Measurements from ENCODE around the gene POMT2. TPM values are rescaled to one million over a fixed set of nuclear protein-coding genes. Genes with fewer than 3 reads are reported as not detected.

Gene POMT2
- polyA plus RNA-seq, 1 donor from 2014 or later, result 2.3 TPM

DNA sequence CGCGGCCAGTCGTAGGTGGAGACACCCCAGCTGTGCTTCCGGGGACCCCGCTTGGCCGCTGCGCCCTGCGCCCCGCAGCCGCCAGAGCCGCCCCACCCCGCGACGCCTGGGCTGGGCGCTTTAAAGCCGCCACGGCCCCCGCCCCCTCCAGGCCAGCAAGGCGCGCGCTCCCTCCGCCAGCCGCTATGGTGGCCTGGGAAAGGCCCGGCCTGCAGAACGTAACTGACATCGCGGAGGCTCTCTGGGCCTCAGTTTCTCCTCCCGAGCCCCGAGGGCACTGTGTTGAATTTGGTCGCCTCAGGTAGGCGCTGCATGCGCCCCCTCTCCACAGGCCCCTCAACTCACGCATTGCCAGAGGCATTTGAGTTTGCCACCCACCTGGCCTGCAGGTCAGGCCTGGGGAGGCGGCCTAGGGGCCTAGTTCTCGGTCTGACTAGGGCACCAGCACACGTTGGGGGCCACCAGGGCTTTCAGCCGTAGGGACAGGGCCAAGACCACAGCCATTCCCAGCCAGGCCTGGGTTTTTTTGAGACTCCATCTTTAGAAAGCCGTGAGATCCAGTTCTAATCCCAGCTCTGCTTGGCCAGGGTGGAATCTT lies 49.5 kb downstream of the POMT2 start, which contains the start of gene NGB:
NGB (minus strand) TSS at position 94 of the 598 bp plus-strand sequence. CDS start 269 bp downstream, outside the sequence.
- Mint-ChIP-seq H3K36me3 (peaks cover 2% of the 10 kb centered on the region), H3K27ac (peak within 1 kb of the TSS in 1 of 3 donors; percentile 39), H3K27me3 (peaks cover 26% of the 10 kb centered on the region), H3K9me3 (peaks cover 0 to 4% (median 3%) of the 10 kb centered on the region in 3 donors), H3K4me1 (peaks cover 0 to 3% (median 1%) of the 10 kb centered on the region in 3 donors), H3K4me3 (peak within 1 kb of the TSS in 1 of 4 donors; percentile 52)

DNA sequence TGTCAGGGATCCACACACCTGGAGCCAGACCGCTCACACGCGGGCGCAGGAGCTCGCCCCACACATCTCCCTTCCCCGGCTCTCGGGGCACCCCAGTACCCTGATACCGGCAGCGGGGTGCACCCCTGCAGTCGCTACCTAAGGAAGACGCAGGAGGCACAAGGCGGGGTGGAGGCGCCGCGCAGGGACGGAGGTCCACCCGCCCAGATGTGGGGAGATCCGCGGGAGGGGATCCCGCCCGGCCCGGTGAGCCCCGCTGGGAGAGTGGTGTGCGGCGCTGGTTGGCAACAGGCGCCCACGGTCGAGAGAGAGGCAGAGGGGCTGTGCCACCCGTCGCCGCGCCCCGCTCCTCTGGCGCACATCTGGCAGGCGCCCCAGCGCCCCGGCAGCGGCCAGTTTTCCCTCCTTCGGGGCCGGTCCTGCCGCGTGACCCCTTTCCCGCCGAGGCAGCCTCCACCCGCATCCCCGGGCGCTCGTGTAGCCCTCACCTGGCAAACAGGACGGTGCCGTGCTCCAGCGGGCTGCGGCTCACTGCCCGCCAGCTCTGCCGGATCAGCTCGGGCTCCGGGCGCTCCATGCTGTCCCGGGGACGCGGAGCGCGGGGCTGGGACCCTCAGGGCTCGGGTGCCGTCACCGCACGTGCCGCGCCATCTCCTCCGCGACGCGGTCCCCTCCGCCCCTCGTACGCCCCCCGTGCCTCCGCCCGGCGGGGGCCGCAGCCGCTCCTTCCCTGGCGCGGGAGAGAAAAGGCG lies 50.1 kb downstream of the POMT2 start:
- peaks cover 0 to 4% (median 3%) of the 10 kb centered on the region in 3 donors for H3K9me3 Mint-ChIP-seq
- no peak overlapping the region for H3K4me3 Mint-ChIP-seq
- H3K36me3 Mint-ChIP-seq, result peaks cover 2% of the 10 kb centered on the region
- peaks cover 26% of the 10 kb centered on the region for H3K27me3 Mint-ChIP-seq
- H3K27ac Mint-ChIP-seq, result no peak overlapping the region
- peaks cover 0 to 3% (median 1%) of the 10 kb centered on the region in 3 donors for H3K4me1 Mint-ChIP-seq

DNA sequence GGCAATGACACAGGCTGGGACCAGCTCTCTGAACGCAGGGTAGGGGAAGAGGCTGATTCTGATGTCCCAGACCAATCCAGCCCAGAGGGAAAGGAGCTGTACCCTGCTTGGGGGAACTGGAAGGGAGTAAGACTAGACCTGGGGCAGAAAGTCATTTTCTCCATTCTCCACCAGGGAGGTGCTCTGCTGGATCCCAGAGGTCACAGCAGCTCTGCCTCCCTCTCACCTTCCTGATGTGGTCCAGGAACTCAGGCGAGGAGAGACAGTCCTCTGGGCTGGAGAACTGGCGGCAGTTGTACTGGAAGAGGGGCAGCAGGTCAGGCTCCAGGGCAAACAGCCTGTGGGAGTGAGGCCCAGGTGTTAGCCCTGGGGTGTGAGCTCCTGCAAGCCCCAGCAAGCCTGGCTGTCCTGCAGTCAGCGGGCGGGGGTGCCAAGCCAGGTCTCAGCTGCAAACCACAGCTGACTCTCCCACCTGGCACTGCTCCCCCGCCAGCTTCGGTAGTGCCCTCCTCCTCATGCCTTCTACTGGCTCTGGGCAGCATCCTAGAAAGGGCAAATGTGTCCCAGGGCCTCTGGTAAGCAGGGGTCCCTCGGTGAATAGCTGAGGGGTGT lies 51.6 kb downstream of the POMT2 start:
- Mint-ChIP-seq H3K27ac (peak overlapping the region in 1 of 3 donors; percentile 71), H3K4me1 (peaks cover 0 to 7% (median 4%) of the 10 kb centered on the region in 3 donors), H3K27me3 (peaks cover 26% of the 10 kb centered on the region), H3K4me3 (no peak overlapping the region), H3K9me3 (peaks cover 0 to 4% (median 3%) of the 10 kb centered on the region in 3 donors), H3K36me3 (peaks cover 2% of the 10 kb centered on the region)

DNA sequence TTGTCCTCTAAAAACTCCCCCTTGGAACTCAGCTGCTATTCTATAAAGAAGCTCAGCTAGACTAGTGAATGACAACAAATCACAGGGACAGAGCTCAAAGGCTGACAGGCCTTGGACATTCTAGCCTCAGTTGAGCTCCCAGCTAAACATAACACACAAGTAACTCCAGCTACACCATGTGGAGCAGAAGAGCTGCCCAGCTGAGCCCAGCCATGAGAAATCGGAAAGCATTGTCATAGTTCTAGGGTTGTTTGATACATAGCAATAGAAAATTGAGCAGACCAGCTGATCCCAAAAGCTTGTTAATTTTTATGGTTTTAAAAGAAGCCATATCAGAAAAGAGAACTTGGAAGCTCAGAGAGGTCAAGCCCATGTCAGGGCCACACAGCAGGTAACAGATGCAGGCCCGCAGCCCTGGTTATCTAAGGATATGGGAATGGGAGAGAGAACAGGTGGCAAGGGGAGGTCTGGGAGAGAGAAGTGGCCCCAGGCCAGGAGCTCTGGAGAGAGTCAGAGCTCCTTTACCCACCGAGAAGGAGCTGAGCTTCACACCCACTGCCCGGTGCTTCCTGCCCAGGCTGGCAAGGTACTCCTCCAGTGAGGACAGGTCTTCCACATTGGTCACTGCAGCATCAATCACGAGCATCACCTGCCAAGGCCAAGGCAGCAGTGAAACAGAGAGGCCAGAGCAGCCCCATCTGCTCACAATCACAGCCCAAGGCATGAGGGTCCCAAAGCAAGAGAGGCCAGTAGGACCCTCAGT lies 52.6 kb downstream of the POMT2 start:
- H3K27me3 Mint-ChIP-seq, result peaks cover 26% of the 10 kb centered on the region

DNA sequence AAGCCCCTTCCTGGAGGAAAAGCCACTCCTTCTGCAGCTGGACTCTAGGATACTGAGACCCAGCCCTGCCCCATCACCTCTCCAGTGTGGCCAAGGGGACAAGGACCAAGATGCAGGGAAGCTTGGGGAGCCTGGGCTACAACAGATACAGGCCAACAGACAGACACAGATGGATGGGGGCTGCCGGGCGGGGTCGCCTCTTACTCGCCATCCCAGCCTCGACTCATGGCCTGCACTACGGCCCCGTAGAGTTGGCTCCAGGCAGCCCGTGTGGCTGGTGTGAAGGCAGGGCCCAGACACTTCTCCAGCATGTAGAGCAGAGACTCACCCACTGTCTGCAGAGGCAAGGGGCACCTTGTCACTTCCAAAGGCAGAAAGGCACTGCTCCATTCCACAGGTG lies 54.3 kb downstream of the POMT2 start:
- no peak overlapping the region for H3K4me3 Mint-ChIP-seq
- H3K27me3 Mint-ChIP-seq, result peaks cover 17% of the 10 kb centered on the region
- peaks cover 2% of the 10 kb centered on the region for H3K36me3 Mint-ChIP-seq
- peaks cover 0 to 7% (median 4%) of the 10 kb centered on the region in 3 donors for H3K4me1 Mint-ChIP-seq
- H3K9me3 Mint-ChIP-seq, result peaks cover 0 to 4% (median 3%) of the 10 kb centered on the region in 3 donors
- no peak overlapping the region for H3K27ac Mint-ChIP-seq

More for the DNA sequence above, 52.6 kb downstream of the POMT2 start:
- H3K27ac Mint-ChIP-seq, result peak overlapping the region in 1 of 3 donors; percentile 39
- peak overlapping the region in 1 of 4 donors; percentile 3 for H3K4me3 Mint-ChIP-seq
- peaks cover 0 to 4% (median 3%) of the 10 kb centered on the region in 3 donors for H3K9me3 Mint-ChIP-seq
- H3K36me3 Mint-ChIP-seq, result peaks cover 2% of the 10 kb centered on the region
- peaks cover 0 to 7% (median 4%) of the 10 kb centered on the region in 3 donors for H3K4me1 Mint-ChIP-seq

DNA sequence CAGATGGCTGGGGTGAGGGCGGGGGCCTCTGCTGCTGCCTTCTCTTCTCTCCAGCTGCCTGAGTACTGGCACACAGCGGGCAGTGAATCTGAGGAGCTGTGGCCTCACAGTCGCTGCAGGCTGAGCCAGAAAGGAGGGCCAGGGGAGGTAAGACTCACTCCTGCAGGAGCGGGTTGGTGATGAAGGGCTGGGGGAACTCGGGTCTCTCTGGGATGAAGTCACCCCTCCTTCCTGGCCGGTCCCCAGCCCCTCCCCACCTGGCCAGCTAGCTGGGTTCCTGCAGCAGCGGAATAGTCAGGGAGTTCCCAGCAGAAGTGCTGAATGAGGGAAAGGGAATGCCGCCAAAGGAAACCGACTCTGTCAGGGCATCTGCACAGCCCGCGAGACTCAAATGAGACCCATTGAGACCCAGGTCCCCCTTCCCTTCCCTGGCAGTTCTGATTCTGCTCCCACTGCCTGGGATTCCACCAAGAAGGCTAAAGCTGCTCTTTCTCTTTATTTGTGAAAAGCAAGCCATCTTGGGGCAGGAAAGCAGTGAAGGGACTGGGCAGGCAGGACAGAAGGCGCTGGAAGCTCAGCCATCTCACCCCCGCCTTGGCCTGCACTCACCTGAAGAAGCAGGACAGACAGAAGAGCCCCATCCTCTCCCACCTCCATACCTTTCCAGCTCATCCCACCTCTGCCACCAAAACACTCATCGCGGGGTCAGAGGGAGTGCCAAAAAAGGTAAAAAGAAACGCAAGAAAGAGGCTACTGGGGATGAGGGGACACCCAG lies 54.9 kb downstream of the POMT2 start:
- Mint-ChIP-seq H3K36me3 (peaks cover 2% of the 10 kb centered on the region), H3K4me1 (peaks cover 0 to 7% (median 4%) of the 10 kb centered on the region in 3 donors), H3K27ac (no peak overlapping the region), H3K27me3 (peaks cover 15% of the 10 kb centered on the region), H3K9me3 (peaks cover 0 to 4% (median 3%) of the 10 kb centered on the region in 3 donors), H3K4me3 (no peak overlapping the region)

DNA sequence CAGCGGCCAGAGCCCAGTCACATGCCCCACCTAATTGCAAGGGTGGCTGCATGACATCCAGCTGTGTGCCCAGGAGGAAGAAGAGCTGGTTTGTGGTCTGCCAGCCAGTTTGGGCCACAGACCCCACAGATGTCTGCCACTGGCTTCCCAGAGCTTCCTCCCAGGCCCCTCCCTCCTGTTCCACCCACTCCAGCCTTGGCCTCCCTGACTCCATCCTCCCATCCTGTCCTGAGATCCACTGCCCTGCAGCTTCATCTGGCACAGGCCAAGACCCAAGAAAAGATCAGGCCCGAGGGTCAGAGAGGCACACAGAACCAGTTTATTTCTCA lies 55.5 kb downstream of the POMT2 start:
- Mint-ChIP-seq H3K27ac (no peak overlapping the region), H3K4me3 (peak overlapping the region in 1 of 4 donors; percentile 74), H3K36me3 (peaks cover 2% of the 10 kb centered on the region), H3K4me1 (peaks cover 0 to 7% (median 6%) of the 10 kb centered on the region in 3 donors), H3K27me3 (peaks cover 14% of the 10 kb centered on the region), H3K9me3 (peaks cover 0 to 4% (median 3%) of the 10 kb centered on the region in 3 donors)

DNA sequence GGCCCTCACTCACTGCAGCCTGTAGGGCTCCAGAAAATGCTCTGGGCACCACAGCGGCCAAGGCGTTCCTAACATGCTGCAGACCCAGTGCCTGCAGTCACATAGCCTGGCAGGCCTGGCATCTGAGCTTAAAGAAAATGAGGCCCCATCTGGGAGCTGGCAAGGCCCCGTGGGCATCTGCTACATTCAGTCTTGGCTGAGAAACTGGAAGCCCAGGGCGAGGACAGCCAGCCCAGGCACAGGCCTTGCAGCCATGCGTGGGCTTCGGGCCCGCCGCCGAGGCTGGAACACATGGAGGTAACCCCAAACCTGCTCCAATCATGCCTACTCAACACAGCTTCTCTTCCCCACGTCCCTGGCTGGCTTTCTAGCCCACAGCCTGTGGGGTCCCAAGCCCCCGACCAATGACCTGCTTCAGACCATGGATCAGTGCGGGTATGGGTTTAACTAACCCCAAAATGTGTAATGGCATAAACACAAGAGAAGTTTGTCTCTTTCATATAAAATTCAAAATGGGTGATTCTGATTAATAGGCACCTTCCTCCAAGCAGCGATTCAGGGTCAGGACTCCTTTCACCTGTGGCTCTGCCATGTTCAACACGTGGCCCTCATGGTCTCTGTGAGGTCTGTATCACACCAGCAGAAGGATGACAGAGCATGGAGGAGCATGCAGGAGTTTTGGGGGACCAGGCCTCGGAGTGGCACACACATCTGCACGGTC lies 56.1 kb downstream of the POMT2 start:
- H3K4me1 Mint-ChIP-seq, result peaks cover 0 to 7% (median 4%) of the 10 kb centered on the region in 3 donors
- H3K4me3 Mint-ChIP-seq, result no peak overlapping the region
- peaks cover 2% of the 10 kb centered on the region for H3K36me3 Mint-ChIP-seq
- peaks cover 14% of the 10 kb centered on the region for H3K27me3 Mint-ChIP-seq
- no peak overlapping the region for H3K27ac Mint-ChIP-seq
- peaks cover 0 to 4% (median 3%) of the 10 kb centered on the region in 3 donors for H3K9me3 Mint-ChIP-seq

DNA sequence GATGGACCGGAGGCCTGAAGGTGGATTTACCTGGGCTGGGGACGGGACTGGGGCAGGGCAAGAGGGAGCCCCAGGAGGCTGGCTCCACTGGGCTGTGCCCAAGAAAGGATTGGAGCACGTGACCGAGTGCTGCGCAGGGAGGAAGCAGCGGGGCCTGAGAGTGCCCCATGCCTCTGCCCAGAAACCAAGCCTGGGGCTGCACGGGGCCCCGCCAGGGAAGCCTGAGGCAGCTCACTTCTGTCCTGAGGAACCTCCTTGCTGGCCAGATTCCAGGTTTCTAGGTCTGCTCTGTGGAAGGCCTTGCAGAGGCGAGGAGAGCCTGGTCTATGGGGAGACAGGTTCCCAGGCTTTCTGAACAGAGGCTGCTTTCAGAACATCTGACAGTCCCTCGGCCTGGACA lies 60.1 kb downstream of the POMT2 start:
- Mint-ChIP-seq H3K9me3 (no peaks in the 10 kb centered on the region), H3K4me3 (no peak overlapping the region), H3K27ac (peak overlapping the region in 1 of 3 donors; percentile 10), H3K36me3 (peaks cover 3% of the 10 kb centered on the region), H3K27me3 (peaks cover 8% of the 10 kb centered on the region), H3K4me1 (peaks cover 0 to 5% (median 4%) of the 10 kb centered on the region in 3 donors)

DNA sequence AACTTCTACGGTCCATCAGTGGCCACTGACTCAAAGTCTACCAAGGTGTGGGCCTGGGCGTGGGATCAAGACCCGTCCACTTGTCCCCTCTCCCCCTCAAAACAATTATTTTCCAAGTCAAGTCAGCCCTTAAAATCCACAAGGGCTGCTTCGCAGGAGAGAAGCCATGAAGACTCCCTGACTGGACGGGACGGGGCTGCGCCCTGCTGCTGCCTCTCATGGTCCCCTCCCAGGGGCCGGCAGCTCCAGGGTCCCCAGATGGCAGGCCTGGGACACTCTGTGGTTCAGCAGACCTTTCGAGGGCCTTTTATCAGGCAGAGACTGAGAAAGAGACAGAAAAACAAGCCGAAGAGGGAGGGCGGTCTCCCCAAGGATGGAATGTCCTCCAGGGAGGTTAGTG lies 60.5 kb downstream of the POMT2 start:
- Mint-ChIP-seq H3K4me1 (peaks cover 0 to 4% (median 3%) of the 10 kb centered on the region in 3 donors), H3K4me3 (no peak overlapping the region), H3K36me3 (peaks cover 3% of the 10 kb centered on the region), H3K27me3 (peaks cover 8% of the 10 kb centered on the region), H3K9me3 (no peaks in the 10 kb centered on the region), H3K27ac (no peak overlapping the region)

DNA sequence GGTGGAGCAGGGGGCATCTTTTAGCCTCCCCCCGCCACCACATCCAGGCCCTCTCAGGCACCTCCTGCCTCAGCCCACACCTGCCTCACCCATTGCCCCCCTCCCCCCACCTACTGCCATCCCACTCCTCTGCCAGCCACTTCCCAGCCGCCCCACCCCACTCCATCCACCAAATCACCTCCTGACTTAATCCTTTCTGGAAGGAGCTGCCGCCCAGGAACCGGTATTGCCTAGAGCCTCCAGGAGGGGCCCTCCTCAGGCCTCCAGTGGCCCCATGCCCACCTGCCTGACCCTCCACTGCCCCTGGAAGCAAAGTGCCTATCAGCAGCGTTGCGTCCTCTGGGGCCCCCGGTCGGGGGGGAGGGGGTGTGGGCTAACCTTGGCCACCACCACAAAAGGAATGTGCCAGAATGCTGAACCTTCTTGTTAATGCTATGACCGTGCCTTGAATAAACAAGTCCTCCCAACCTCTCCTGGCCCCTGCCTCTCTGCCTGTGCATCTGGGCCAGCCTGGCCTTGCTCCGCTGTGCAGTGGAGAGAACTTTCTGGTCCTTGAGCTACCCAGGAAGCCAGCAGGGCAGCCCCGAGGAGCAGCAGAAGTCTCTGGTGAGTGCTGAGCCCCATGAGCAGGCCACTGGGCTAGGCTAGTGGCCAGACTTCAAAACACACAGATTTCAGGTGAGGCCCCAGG lies 61.5 kb downstream of the POMT2 start:
- Mint-ChIP-seq H3K27ac (no peak overlapping the region), H3K4me1 (peaks cover 0 to 2% (median 0%) of the 10 kb centered on the region in 3 donors), H3K4me3 (no peak overlapping the region), H3K27me3 (peaks cover 8% of the 10 kb centered on the region), H3K9me3 (no peaks in the 10 kb centered on the region), H3K36me3 (peaks cover 3% of the 10 kb centered on the region)

DNA sequence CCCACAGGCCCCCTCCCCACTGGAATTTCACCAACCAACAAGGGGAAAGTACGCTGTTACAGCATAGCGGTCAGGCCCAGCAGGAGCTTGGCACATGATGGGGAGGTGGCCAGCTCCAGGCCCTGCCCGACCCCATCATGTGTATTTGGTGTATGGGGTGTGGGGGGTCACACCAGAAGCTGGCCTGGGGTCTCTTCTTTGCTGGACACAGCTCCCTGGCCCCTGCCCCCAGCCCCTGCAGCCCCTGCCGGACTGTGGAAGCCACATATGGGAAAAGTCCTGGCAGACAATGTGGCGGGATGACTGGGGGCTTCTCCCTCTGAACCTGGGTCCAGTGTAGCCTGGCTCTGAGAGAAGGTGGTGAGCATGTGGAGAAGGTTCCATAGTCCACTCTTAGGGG lies 62.1 kb downstream of the POMT2 start:
- H3K27ac Mint-ChIP-seq, result no peak overlapping the region
- peaks cover 5% of the 10 kb centered on the region for H3K36me3 Mint-ChIP-seq
- H3K4me3 Mint-ChIP-seq, result no peak overlapping the region
- peaks cover 0 to 2% (median 0%) of the 10 kb centered on the region in 3 donors for H3K4me1 Mint-ChIP-seq
- H3K9me3 Mint-ChIP-seq, result no peaks in the 10 kb centered on the region
- H3K27me3 Mint-ChIP-seq, result peaks cover 8% of the 10 kb centered on the region

DNA sequence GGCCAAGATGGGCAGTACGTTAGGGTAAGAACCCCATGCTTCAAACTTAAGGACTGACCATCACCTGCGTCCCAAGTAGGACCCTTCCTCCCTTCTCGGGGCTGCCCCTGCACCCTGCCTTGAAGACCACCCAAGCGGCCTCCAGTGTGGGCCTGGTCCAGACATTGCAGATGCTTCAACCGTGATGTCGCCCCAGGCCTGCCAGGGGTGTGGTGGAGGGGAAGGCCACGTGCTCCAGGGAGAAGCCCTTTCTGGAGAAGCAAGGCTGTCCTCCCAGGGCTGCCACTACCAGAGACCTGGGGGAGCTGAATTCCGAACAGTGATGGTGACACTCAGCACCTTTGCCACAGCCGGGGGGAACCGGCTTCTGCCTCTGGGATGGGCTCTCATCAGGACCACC lies 63.0 kb downstream of the POMT2 start:
- H3K27me3 Mint-ChIP-seq, result peaks cover 8% of the 10 kb centered on the region
- no peak overlapping the region for H3K4me3 Mint-ChIP-seq
- no peak overlapping the region for H3K27ac Mint-ChIP-seq
- H3K36me3 Mint-ChIP-seq, result peaks cover 5% of the 10 kb centered on the region
- peaks cover 0 to 2% (median 0%) of the 10 kb centered on the region in 3 donors for H3K4me1 Mint-ChIP-seq
- H3K9me3 Mint-ChIP-seq, result no peaks in the 10 kb centered on the region

Data from IgD-negative memory B cell (primary cell).